H9 (cell line): ENCODE data around the gene PHF1. TPM values are rescaled to one million over a fixed set of nuclear protein-coding genes. Genes with fewer than 3 reads are reported as not detected.

Source experiments
- DNase-seq: peaks from one replicate; pipeline ENCODE4 v3.0.0-alpha.2; 2017
- H2AFZ ChIP-seq: one replicate; pipeline ENCODE4 v1.6.1; 2013; ENCODE audit warnings: mild to moderate bottlenecking, low read length, control low read depth, moderate library complexity
- H2AK5ac ChIP-seq: 2 replicates; pipeline ENCODE4 v1.6.1; 2013; ENCODE audit warnings: low read length, control low read depth, mixed read lengths; ENCODE audit not compliant: insufficient read length
- H2BK120ac ChIP-seq: one replicate; pipeline ENCODE4 v1.6.1; 2013; ENCODE audit warnings: low read depth, mild to moderate bottlenecking, low read length, control low read depth, inconsistent platforms; ENCODE audit not compliant: poor library complexity, severe bottlenecking
- H2BK12ac ChIP-seq: 2 replicates; pipeline ENCODE4 v1.6.1; 2013; ENCODE audit warnings: low read length, control low read depth, mixed read lengths, low read depth; ENCODE audit not compliant: insufficient read length
- H2BK15ac ChIP-seq: 2 replicates; pipeline ENCODE4 v1.6.1; 2013; ENCODE audit warnings: low read depth, low read length, control low read depth
- H2BK20ac ChIP-seq: one replicate; pipeline ENCODE4 v1.6.1; 2013; ENCODE audit warnings: low read depth, mild to moderate bottlenecking, low read length, control low read depth, inconsistent platforms; ENCODE audit not compliant: poor library complexity, severe bottlenecking
- H2BK5ac ChIP-seq: 2 replicates; pipeline ENCODE4 v1.6.1; 2013; ENCODE audit warnings: low read length, control low read depth, mixed read lengths; ENCODE audit not compliant: insufficient read length
- H3K14ac ChIP-seq: 2 replicates; pipeline ENCODE4 v1.6.1; 2013; ENCODE audit warnings: low read length, control low read depth; ENCODE audit not compliant: insufficient read depth
- H3K18ac ChIP-seq: 2 replicates; pipeline ENCODE4 v1.6.1; 2013; ENCODE audit warnings: low read depth, mild to moderate bottlenecking, mixed read lengths, low read length, control low read depth; ENCODE audit not compliant: insufficient read length
- H3K23ac ChIP-seq: 2 replicates; pipeline ENCODE4 v1.6.1; 2013; ENCODE audit warnings: low read length, control low read depth, mixed read lengths, low read depth; ENCODE audit not compliant: insufficient read length
- H3K23me2 ChIP-seq: 2 replicates; pipeline ENCODE4 v1.6.1; 2013; ENCODE audit warnings: low read depth, mild to moderate bottlenecking, mixed read lengths, low read length, control low read depth; ENCODE audit not compliant: insufficient read length, poor library complexity, severe bottlenecking
- H3K27ac ChIP-seq: 2 replicates; pipeline ENCODE4 v1.5.1; 2013; ENCODE audit warnings: low read length, control low read depth, mixed read lengths, low read depth; ENCODE audit not compliant: insufficient read length
- H3K27me3 ChIP-seq: 2 replicates; pipeline ENCODE4 v1.6.1; 2013; ENCODE audit warnings: low read length, control low read depth, inconsistent platforms; ENCODE audit not compliant: insufficient read depth
- H3K4ac ChIP-seq: 2 replicates; pipeline ENCODE4 v1.6.1; 2013; ENCODE audit warnings: low read depth, mild to moderate bottlenecking, control low read depth, inconsistent platforms, low read length, moderate library complexity
- H3K4me1 ChIP-seq: 2 replicates; pipeline ENCODE4 v1.6.1; 2013; ENCODE audit warnings: low read length, control low read depth, inconsistent platforms; ENCODE audit not compliant: insufficient read depth
- H3K4me2 ChIP-seq: 2 replicates; pipeline ENCODE4 v1.6.1; 2013; ENCODE audit warnings: low read length, control low read depth, mixed read lengths; ENCODE audit not compliant: insufficient read length, insufficient read depth
- H3K56ac ChIP-seq: 2 replicates; pipeline ENCODE4 v1.6.1; 2013; ENCODE audit warnings: low read depth, mild to moderate bottlenecking, mixed read lengths, low read length, control low read depth; ENCODE audit not compliant: insufficient read length
- H3K79me1 ChIP-seq: 2 replicates; pipeline ENCODE4 v1.6.1; 2013; ENCODE audit warnings: low read depth, mild to moderate bottlenecking, moderate library complexity, low read length, control low read depth, inconsistent platforms; ENCODE audit not compliant: insufficient read depth, poor library complexity, severe bottlenecking
- H3K79me2 ChIP-seq: 2 replicates; pipeline ENCODE4 v1.6.1; 2013; ENCODE audit warnings: low read length, control low read depth, inconsistent platforms; ENCODE audit not compliant: insufficient read depth
- H3K9ac ChIP-seq: 2 replicates; pipeline ENCODE4 v1.6.1; 2013; ENCODE audit warnings: low read length, control low read depth, mixed read lengths; ENCODE audit not compliant: insufficient read length; ENCODE audit errors: extremely low read depth
- H3K9me3 ChIP-seq: one replicate; pipeline ENCODE4 v1.6.1; 2013; ENCODE audit warnings: low read depth, low read length, inconsistent platforms; ENCODE audit not compliant: control insufficient read depth
- H3T11ph ChIP-seq: one replicate; pipeline ENCODE4 v1.6.1; 2013; ENCODE audit warnings: mild to moderate bottlenecking, low read length, control low read depth, inconsistent platforms
- H4K20me1 ChIP-seq: one replicate; pipeline ENCODE4 v1.6.1; 2013; ENCODE audit not compliant: control insufficient read depth, insufficient read length, insufficient read depth
- H4K5ac ChIP-seq: 2 replicates; pipeline ENCODE4 v1.6.1; 2013; ENCODE audit warnings: low read depth, mild to moderate bottlenecking, mixed read lengths, low read length, control low read depth; ENCODE audit not compliant: insufficient read length
- H4K8ac ChIP-seq: replicated peaks from 2 replicates; pipeline ENCODE4 v1.6.1; 2013; ENCODE audit warnings: low read length, control low read depth, mixed read lengths, low read depth; ENCODE audit not compliant: insufficient read length
- H4K91ac ChIP-seq: 2 replicates; pipeline ENCODE4 v1.6.1; 2013; ENCODE audit warnings: low read depth, mild to moderate bottlenecking, moderate library complexity, mixed read lengths, low read length, control low read depth; ENCODE audit not compliant: insufficient read length
- H3K27ac Mint-ChIP-seq, 3 experiments: 2 replicates in 2 of 3; 3 replicates in 1 of 3; pipeline ENCODE4 v1.8.0; 2020 to 2021; ENCODE audit warnings: mixed read lengths in 3 of 3, mild to moderate bottlenecking in 1 of 3, moderate library complexity in 1 of 3
- H3K27me3 Mint-ChIP-seq: 2 replicates; pipeline ENCODE4 v1.8.0; 2021; ENCODE audit warnings: low read depth, mild to moderate bottlenecking, moderate library complexity, mixed read lengths
- H3K36me3 Mint-ChIP-seq, 3 experiments: 2 replicates in 2 of 3; 3 replicates in 1 of 3; pipeline ENCODE4 v1.8.0; 2020 to 2021; ENCODE audit warnings: low read depth in 3 of 3, mixed read lengths in 3 of 3; ENCODE audit not compliant: insufficient read depth in 1 of 3
- H3K4me1 Mint-ChIP-seq, 2 experiments: 2 replicates each; pipeline ENCODE4 v1.8.0; 2020; ENCODE audit warnings: mixed read lengths in 2 of 2
- H3K4me3 Mint-ChIP-seq, 2 experiments: 2 replicates in 1 of 2; 3 replicates in 1 of 2; pipeline ENCODE4 v1.8.0; 2020 to 2021; ENCODE audit warnings: mild to moderate bottlenecking in 2 of 2, mixed read lengths in 2 of 2, moderate library complexity in 1 of 2
- H3K9me3 Mint-ChIP-seq, 2 experiments: 2 replicates in 1 of 2; 3 replicates in 1 of 2; pipeline ENCODE4 v1.8.0; 2020; ENCODE audit warnings: mild to moderate bottlenecking in 2 of 2, mixed read lengths in 2 of 2, moderate library complexity in 1 of 2
- CTCF ChIP-seq: fragments of 200-600 bp; sonication (generic); conservative IDR thresholded peaks from 3 replicates; pipeline ENCODE4 v1.8.0; 2021; ENCODE audit warnings: antibody characterized with exemption, mild to moderate bottlenecking
- WGBS: extraction: QIAGEN DNeasy Blood & Tissue Kit; methylation state at CpG from one replicate; pipeline ENCODE4 v1.1.7; 2013; ENCODE audit warnings: missing lambda C conversion rate, low lambda C conversion rate, mixed read lengths; ENCODE audit not compliant: insufficient read length; ENCODE audit errors: extremely low coverage; 5-methylcytosine and 5-hydroxymethylcytosine counted together
- total RNA-seq: library from RNA; stranded (reverse); gene quantifications from 2 replicates; pipeline ENCODE4 v1.2.1, GENCODE V29; 2021

The PHF1 gene
- total RNA-seq, 1 experiment from 2014 or later: 56.8 TPM

GRCh38 chr6:33419580-33420490 is 9.0 kb downstream of the PHF1 start, which contains the start of gene SYNGAP1:
Gene SYNGAP1 (plus strand): TSS chr6:33420065. CDS start chr6:33420265, 200 bp downstream.
- peaks cover 1% of the 10 kb centered on the region for H3K27me3 Mint-ChIP-seq
- H4K8ac ChIP-seq: no peak within 1 kb of the TSS
- H3K4me3 Mint-ChIP-seq: peak within 1 kb of the TSS; percentile 97 to 98
- H2AFZ ChIP-seq: no peak within 1 kb of the TSS
- H3K9me3 Mint-ChIP-seq: no peaks in the 10 kb centered on the region; a peak in 1 of 5 replicates
- H3K4me1 Mint-ChIP-seq: peaks cover 67 to 76% of the 10 kb centered on the region in 2 experiments
- H3K4me1 ChIP-seq: peaks cover 5% of the 10 kb centered on the region
- no peaks in the 10 kb centered on the region for H3K27me3 ChIP-seq
- no CpG with 5 or more reads among the region's 22 CpGs for WGBS
- H4K20me1 ChIP-seq: no peaks in the 10 kb centered on the region
- peak within 1 kb of the TSS; percentile 84 for H3K27ac ChIP-seq
- H3T11ph ChIP-seq: no peak within 1 kb of the TSS
- H4K91ac ChIP-seq: no peak within 1 kb of the TSS
- no peak within 1 kb of the TSS for H2BK20ac ChIP-seq
- peak within 1 kb of the TSS; percentile 61 for H3K18ac ChIP-seq
- no peak within 1 kb of the TSS for H3K56ac ChIP-seq
- H3K9ac ChIP-seq: peak within 1 kb of the TSS; percentile 46
- H2BK12ac ChIP-seq: peak within 1 kb of the TSS; percentile 55
- H3K23ac ChIP-seq: no peak within 1 kb of the TSS
- peak within 1 kb of the TSS; percentile 67 for H3K4me2 ChIP-seq
- H3K9me3 ChIP-seq: no peaks in the 10 kb centered on the region
- no peak for TF ChIP-seq CTCF
- H3K27ac Mint-ChIP-seq: peak within 1 kb of the TSS; percentile 98 to 100 (median 98)
- peak within 1 kb of the TSS; percentile 81; the same call in 1 of the 2 replicates for H3K14ac ChIP-seq
- H2BK15ac ChIP-seq: no peak within 1 kb of the TSS
- peaks cover 21% of the 10 kb centered on the region for H3K23me2 ChIP-seq
- peak; percentile 86 for DNase-seq
- H4K5ac ChIP-seq: no peak within 1 kb of the TSS
- H3K79me1 ChIP-seq: peaks cover 3% of the 10 kb centered on the region
- H3K79me2 ChIP-seq: peaks cover 12% of the 10 kb centered on the region; the same call in 1 of the 2 replicates
- H3K4ac ChIP-seq: no peak within 1 kb of the TSS
- H3K36me3 Mint-ChIP-seq: peaks cover 32 to 55% (median 51%) of the 10 kb centered on the region in 3 experiments
- H2BK120ac ChIP-seq: no peak within 1 kb of the TSS
- no peak within 1 kb of the TSS for H2BK5ac ChIP-seq
- no peak within 1 kb of the TSS for H2AK5ac ChIP-seq
